ENCODE results near the gene SRR.

The SRR gene

GRCh38 chr17:2295575-2295974 is 8.2 kb upstream of the SRR start:
- no peak for DNase-seq (ENCODE audit: low read depth in 2 of 2)
- no peak overlapping the region for H3K4me3 ChIP-seq (replicated peaks in 1 of 2; ENCODE audit: low read depth in 2 of 2, low read length in 2 of 2)
- TF ChIP-seq, protein P1, sequence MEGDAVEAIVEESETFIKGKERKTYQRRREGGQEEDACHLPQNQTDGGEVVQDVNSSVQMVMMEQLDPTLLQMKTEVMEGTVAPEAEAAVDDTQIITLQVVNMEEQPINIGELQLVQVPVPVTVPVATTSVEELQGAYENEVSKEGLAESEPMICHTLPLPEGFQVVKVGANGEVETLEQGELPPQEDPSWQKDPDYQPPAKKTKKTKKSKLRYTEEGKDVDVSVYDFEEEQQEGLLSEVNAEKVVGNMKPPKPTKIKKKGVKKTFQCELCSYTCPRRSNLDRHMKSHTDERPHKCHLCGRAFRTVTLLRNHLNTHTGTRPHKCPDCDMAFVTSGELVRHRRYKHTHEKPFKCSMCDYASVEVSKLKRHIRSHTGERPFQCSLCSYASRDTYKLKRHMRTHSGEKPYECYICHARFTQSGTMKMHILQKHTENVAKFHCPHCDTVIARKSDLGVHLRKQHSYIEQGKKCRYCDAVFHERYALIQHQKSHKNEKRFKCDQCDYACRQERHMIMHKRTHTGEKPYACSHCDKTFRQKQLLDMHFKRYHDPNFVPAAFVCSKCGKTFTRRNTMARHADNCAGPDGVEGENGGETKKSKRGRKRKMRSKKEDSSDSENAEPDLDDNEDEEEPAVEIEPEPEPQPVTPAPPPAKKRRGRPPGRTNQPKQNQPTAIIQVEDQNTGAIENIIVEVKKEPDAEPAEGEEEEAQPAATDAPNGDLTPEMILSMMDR (IDR thresholded peaks at IDR 0.05; ENCODE audit: low read depth, low read length) = no peak

- H3K4me3 ChIP-seq (replicated peaks in 1 of 2; ENCODE audit: low read depth in 2 of 2, low read length in 2 of 2) = no peak overlapping the region
- TF ChIP-seq, protein P1 (IDR thresholded peaks at IDR 0.05; ENCODE audit: low read depth, low read length) = no peak
- no peak for DNase-seq (ENCODE audit: low read depth in 2 of 2)
These were observed 6.7 kb upstream of the SRR start for GRCh38 chr17:2297023-2297422.

DNA sequence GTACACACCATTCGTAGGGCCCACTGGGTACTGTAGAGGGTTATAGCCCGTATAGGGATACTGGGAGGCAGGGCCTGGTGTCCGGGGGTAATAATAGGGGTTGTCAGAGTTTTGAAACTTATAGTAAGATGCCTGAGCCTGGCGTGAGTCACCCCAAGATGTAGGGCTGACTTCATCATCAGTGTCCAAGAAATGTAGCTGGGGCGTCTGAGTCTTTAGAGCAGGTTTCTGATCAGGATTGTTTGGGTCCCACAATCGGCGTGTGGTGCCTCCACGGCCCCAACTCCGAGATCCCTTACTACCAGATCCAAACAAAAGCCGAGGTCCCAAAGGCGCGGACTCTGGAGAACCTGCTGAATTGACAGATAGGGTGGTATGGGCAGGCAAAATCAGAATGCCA is 4.6 kb upstream of the SRR start:
- no peak overlapping the region for H3K4me3 ChIP-seq (replicated peaks in 1 of 2; ENCODE audit: low read depth in 2 of 2, low read length in 2 of 2)
- TF ChIP-seq, protein P1 (IDR thresholded peaks at IDR 0.05; ENCODE audit: low read depth, low read length) = no peak
- DNase-seq (ENCODE audit: low read depth in 2 of 2) = no peak

- DNase-seq (ENCODE audit: low read depth in 2 of 2) = no peak
- H3K4me3 ChIP-seq (replicated peaks in 1 of 2; ENCODE audit: low read depth in 2 of 2, low read length in 2 of 2) = no peak overlapping the region
- TF ChIP-seq, protein P1 (IDR thresholded peaks at IDR 0.05; ENCODE audit: low read depth, low read length) = no peak
These were observed 4.0 kb upstream of the SRR start for GRCh38 chr17:2299756-2300155.

DNA sequence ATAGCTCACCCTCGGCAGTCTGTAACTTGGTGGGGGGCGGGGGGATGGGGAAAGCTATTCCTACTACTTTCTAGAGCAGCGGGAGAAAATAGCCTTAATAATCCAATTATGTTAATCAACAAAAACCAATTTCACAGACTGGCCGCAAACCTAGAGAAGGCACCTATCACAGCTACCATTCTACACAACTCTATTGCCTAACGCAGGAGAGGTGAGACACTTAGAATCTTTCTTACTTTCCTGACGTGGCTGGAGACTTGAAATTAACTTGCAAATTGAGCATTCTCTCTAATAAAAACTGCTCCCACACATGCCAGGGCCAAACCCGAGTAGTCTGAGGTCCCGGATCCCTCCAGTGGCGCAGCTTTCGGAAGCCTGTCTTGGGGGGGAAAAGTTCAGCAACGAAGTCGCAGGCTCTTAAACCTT is 959 bp upstream of the SRR start:
- DNase-seq (ENCODE audit: low read depth in 2 of 2) = no peak
- H3K4me3 ChIP-seq (replicated peaks in 1 of 2; ENCODE audit: low read depth in 2 of 2, low read length in 2 of 2) = peak overlapping the region; percentile 93
- TF ChIP-seq, protein P1 (IDR thresholded peaks at IDR 0.05; ENCODE audit: low read depth, low read length) = no peak

GRCh38 chr17:2304931-2305330 is 1.2 kb downstream of the SRR start:
- DNase-seq (ENCODE audit: low read depth in 2 of 2) = no peak
- TF ChIP-seq, protein P1 (IDR thresholded peaks at IDR 0.05; ENCODE audit: low read depth, low read length) = no peak
- H3K4me3 ChIP-seq (replicated peaks in 1 of 2; ENCODE audit: low read depth in 2 of 2, low read length in 2 of 2) = no peak overlapping the region
